GM18505 (cell line): ENCODE measurements around the gene AGPAT3.

Experiments
- ATAC-seq: cut with Tn5 transposase; IDR thresholded peaks from one replicate; pipeline ENCODE4 v1.9.1; 2021; ENCODE audit not compliant: unreplicated experiment
- POLR2A ChIP-seq: IDR thresholded peaks from 4 replicates; pipeline ENCODE4 v1.6.1; 2011; ENCODE audit warnings: borderline replicate concordance; ENCODE audit not compliant: insufficient read depth, insufficient read length; ENCODE audit errors: extremely low read depth

AGPAT3 gene

DNA sequence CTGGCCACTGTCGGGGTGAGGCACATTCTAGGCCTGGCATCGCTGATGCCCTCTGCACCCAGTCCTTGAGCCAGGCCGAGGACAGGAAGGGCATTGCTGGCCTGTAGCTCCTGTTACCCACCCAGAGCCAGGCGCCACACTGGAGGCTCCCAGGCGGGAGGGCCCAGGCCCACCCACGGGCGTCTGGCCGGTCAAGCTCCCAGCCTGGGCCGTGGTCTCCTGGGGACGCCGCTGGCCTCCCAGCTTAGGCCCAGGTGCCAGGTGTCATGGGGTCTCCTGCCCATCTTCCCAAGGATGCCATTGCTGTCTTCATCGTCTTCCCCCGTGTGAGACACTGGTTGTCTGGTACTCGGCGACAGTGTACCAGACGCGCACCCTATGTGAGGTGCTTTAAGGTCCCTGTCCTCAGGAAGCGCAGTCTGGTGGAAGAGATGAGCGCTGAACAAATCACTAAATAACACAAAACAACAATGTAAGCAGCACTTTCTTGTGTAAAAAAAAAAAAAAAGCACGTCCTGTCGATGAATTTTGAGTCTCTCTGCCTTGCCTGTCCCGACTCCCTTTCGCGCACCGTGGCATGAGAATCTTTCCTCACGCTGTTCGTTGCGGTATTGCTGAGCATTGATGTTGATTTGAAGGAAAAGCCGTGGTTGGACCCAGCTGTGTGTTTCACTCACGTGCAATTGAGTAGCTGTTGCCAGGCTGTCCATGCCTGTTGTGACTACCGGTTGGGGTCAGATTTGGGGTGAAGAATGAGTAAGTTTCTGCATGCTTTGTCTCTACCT lies 120.1 kb downstream of the AGPAT3 start:
- TF ChIP-seq POLR2A, result no peak
- no peak for ATAC-seq

DNA sequence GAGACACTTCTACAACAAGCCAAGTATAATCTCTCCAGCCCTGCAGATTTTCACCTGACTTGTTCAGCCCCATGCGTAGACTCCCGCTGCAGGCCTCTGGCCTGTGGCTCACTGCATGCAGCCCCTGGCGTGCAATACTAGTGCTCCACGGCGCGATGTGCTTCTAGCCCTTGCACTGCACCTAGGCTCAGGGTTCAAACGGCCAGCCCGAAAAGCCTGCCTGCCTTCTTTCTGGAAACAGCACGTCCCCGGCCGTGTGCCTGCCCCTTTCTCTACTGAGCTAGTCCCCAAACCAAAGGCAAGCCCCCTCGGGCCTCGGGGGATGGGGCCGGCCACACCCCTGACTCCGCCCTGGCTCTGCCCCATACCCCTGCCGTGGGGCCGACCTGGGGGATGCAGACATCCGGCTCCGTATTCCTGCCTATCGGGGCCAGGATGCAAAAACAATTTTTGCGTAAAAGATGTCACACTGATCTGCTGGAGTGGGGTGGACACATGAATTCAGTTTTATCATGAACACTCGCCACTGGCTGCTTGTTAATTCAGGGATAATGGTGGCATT lies 120.7 kb downstream of the AGPAT3 start:
- no peak for TF ChIP-seq POLR2A
- no peak for ATAC-seq

DNA sequence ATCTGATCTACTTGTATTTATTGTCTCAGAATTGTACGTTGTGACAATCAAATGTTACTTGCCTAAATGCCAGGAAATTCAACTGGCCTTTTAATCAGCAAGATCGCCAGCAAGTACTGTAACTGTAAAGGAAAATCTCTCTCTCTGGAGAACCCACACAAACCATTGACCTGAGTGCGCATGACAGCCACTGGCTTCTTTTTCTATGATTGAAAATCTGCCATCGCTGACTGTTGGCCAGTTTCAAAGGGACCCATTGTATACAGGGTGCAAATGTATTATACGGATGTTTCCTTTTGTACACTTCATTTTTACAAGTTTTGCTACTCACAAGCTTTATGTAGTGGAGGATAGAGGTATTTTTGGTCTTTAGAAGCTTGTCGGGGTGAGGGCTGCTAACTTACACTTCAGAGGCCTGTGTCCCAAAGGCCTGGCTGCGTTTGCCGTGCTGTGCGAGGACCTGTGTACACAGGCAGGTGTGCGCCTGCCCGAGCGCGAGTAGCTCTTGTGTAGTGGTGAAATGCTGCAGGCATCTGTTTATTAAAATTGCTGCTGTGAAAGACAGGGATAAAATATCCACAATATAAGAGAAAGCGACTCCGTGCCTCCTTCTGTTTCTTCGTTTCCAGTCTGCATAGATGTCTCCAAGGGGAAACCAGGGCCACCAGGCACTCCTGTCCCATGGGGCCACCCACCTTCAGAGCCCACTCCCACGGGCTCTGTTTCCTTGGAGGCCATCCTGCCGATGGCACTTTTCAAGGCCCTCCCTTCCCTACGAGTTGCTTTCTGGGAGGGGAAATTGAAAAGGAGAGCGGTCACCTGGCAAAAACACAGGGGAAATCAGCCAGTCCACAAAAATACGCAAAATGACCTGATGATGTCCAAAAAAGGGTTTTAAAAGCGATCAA lies 121.8 kb downstream of the AGPAT3 start:
- no peak for ATAC-seq

DNA sequence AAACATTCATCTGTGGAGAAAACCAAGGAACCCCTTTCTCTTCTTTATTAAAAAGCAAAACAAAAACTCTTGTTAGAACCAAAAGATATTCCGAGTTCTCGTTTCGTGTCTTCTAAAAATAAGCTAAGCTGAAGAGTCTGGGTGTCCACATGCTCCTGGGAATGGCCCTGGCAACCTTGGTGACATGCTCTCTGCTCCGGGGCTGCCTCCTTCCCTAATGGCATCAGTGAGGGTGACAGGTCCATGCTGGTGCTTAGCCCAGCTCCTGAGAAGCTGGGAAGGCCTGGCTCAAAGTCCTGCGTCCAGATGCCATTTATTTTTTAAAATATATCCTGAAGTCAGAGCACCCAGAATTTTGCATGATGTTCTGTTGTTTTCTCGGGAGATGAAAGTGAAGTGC lies 122.5 kb downstream of the AGPAT3 start:
- no peak for TF ChIP-seq POLR2A
- ATAC-seq, result no peak

More for the DNA sequence above, 121.8 kb downstream of the AGPAT3 start:
- no peak for TF ChIP-seq POLR2A

DNA sequence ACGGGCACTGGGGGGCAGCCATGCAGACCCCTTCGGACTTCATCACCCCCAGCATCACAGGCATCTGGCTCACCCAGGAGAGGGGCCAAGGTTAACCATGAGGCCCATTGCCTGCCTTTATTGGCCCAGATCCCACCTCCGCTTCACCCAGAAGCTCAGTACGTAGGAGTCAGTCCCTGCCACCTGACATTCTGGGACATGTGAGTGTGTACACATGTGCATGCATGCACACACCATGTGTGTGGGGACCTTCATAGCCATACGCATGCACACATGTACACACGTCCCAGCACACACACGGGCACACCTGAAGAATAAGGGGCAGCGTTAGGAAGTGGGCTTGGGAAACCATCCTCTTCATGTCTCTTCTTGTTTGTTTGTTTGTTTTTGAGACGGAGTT lies 123.0 kb downstream of the AGPAT3 start:
- TF ChIP-seq POLR2A, result no peak
- no peak for ATAC-seq

DNA sequence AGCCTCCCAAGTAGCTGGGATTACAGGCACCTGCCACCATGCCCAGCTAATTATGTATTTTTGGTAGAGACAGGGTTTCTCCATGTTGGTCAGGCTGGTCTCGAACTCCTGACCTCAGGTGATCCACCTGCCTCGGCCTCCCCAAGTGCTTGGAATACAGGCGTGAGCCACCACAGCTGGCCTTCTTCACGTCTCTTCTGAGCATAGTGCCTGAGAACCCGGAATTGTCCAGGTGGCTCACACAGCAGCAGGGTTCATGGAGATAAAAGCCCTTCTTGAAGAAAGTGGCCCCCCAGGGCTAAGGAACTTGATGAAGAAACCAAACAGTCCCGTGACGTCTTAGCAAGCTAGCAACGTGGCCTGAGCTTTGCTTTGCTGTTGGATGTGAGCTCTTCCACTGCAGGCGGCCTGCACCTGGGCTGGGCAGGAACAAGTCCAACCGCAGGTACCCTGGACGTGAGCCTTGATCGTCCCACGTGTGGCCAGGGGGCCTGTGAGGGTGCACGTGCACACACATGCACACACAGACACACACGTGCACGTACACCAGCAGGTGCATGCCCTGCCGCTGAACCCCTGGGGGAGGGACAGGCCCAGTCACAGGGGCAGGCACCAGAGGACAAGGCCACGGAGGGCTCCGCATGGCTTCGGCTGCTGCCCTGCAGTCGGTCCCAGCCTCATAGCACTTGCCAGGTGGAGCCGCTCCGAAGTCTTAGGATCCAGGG lies 123.6 kb downstream of the AGPAT3 start:
- ATAC-seq, result no peak
- TF ChIP-seq POLR2A, result no peak

DNA sequence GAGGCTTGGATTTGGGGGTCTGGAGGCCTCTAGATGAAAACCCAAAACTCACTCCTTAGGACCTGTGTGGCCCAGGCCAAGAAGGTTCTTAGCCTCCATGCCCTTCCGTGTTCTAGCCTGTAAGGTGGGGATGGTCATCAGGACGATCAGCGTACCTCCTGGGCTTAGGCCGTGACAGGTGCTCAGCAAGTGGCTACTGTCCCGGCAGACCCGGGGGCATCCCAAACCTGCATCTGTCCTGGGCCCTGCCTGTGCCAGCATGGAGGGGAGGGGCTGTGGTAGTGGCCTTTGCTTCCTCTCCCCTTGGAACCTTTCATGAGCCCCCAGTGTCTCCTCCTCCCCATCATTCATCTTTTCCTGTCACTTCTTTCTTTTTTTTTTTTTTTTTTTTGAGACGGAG lies 124.4 kb downstream of the AGPAT3 start:
- no peak for TF ChIP-seq POLR2A
- no peak for ATAC-seq

DNA sequence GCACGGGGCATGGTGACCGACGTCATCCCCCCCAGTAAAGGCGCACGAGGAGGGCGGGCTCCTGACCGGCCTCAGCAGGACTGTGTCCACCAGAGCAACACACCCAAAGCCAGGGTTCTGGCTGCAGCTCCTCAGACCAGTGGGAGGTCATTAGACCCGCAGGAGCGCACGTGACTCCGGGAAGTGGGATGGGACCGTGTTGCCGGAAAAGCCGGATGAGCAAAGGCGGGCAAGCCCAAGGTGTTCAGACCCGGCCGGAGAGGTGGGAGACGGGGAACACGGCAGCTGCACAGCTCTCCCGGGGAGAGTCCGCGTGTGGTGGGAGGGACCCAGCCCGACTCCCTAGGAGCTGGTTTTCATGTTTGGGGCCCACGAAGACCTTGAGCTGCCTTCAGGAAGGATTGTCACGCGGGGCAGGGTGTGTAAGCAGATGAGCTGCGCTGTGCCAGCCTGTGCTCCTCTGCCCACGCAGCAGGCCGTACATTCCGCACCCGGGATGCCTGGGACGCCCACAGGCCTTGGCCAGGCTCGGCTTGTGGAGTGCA lies 126.5 kb downstream of the AGPAT3 start:
- no peak for TF ChIP-seq POLR2A
- ATAC-seq, result no peak

DNA sequence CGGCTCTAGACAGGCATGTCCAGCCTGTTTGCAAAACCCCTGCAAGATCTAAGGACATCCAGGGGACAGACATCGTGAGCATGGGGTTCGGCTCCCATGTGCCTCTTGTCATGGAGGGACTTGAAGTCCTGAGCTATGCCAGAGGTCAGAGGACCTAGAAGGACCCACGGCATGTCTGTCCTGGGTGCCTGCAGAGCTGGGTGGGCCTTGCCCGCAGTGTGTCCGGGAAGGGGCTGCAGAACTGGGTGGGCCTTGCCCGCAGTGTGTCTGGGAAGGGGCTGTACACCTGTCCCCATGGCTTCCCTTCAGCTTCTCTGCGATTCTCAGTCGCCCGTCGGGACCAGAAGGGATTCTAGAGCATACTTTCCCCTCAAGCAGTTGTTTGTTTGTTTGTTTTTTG lies 127.1 kb downstream of the AGPAT3 start:
- no peak for TF ChIP-seq POLR2A
- ATAC-seq, result no peak

DNA sequence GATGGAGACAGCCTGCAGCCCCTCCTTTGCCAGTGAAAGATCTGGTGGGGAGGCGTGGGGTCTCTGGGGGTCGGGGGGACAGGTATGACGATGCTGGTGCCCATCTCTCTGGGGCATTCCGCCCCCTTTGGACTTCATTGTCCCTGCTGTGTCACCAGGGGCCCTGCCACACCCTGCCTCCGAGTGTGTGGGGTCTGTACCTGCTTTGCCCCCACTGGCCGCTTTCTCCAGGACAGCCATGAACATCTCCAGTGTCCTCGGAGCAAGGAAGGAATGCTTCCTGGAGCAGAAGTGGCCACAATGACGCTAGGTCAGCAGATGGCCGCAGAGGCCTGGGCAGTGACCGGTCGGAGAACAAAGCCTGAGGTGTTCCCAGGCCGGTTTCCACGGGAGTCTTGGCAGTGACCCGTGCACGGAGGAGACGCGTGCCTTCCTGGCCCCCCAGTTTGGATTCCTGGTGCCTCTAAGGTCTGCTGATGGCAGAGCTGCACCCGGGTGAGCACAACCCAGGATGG lies 128.5 kb downstream of the AGPAT3 start:
- no peak for TF ChIP-seq POLR2A
- no peak for ATAC-seq

DNA sequence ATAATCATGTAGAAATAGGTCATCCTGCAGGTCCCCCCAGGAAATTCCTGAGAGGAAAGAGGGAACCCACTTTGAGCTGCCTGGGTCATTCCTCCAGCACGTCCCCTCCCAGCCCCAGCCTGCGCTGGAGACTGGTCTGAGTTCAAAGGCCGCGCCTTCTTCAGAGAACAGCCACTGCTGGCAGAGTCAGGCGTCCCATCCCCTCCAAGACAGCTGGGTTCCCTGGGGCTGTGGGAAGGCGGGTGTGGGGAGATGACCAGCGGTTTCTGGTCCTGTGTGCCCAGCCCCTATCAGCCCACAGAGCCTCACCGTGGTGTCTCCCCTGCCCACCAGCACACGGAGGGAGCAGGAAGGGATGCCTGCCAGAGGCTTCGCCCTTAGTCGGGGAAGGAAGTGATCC lies 129.1 kb downstream of the AGPAT3 start:
- no peak for TF ChIP-seq POLR2A
- no peak for ATAC-seq

DNA sequence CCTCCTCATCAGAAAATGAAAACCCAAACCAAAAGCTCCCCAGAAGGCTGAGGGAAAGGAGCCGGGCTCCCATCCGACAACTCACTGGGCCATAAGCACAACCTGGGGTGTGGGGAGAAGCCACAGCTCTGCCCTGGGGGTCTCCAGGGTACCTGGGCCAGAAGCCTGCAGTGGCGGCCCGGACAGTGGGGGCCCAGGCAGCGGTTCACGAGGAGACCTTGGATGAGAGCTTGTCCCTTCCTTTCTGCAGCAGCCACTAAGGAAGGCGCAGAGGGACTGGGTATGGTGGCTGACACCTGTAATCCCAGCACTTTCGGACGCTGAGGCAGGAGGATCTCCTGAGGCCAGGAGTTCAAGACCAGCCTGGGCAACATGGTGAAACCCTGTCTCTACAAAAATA lies 129.6 kb downstream of the AGPAT3 start:
- ATAC-seq, result no peak
- no peak for TF ChIP-seq POLR2A
